Hematopoietic multipotent progenitor cell (in vitro differentiated cells): ENCODE results near the gene KERA. TPM values are rescaled to one million over a fixed set of nuclear protein-coding genes. Genes with fewer than 3 reads are reported as not detected.

ENCODE experiments used
- DNase-seq, 3 donors: peaks; one replicate each; pipeline ENCODE4 v3.0.0-alpha.2; 2011 to 2015; ENCODE audit warnings: low read depth in 2 of 3, low spot score in 2 of 3
- total RNA-seq: library from RNA; depleted of rRNA; stranded (reverse); fragments of >200 nt; gene quantifications from one replicate; pipeline ENCODE4 v1.2.3, GENCODE V29; 2012

Gene KERA
- total RNA-seq, 1 donor, result not detected

DNA sequence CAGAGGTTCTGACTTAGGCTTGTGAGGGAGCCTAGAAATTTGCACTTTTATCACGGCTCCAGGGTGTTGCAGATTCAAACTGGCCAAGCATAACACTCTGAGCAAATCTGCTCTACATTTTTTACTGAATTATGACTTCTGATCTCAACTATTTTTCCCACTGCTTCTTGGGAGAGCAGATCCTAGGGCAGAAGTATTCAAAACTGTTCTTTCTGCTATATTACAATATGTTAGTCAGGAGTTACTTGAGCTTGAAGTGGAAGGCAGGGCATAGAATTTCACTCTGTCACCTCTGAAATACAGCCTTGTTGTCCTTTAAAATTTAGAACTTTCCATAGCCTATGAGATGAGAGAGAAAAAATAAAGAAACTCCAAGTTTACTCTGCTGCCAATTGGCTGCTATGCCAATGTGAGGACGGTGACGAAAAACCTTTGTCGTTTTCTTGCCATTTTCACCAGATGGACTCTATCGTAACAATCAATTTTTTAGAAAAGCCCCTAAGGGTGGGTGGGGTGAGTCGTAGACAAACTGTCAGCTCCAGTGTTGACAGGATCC is 16.4 kb upstream of the KERA start:
- no peak for DNase-seq

DNA sequence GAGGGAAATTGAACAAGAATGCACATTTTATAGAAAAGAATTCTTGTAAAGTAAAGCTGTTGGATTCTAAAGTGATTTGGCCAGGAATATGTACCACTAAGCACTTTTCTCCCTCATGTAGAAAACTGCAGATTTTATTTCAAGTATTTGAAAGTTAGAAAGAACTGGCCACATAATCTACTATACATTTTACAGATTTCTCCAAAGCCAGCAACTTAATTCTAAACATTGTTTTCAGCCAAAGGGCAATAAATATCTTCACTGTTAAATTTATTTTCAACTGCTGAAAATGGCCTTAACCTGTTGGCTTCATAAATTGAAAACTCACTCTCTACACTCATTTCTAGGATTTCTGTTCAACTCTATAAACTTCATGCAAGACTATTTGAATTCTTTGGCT is 15.6 kb upstream of the KERA start:
- DNase-seq, result no peak

DNA sequence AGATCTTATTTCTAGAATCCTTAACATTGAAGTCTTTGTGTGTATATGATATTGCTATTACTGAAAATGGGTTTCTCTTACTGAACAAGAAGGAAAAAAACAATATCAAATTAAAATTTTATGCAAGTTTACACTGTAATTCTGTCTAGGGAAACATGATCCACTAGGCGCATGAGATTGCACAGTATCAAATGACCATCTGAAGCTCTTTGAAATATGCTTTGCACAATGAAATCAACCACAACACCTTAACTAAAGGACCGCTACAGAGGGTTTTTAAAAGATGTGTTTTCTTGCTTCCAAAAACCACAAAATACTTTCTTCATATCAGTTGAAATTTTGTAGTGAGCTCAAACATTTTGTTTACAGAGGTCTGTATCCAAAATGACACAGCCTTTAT is 15.1 kb upstream of the KERA start:
- no peak for DNase-seq

DNA sequence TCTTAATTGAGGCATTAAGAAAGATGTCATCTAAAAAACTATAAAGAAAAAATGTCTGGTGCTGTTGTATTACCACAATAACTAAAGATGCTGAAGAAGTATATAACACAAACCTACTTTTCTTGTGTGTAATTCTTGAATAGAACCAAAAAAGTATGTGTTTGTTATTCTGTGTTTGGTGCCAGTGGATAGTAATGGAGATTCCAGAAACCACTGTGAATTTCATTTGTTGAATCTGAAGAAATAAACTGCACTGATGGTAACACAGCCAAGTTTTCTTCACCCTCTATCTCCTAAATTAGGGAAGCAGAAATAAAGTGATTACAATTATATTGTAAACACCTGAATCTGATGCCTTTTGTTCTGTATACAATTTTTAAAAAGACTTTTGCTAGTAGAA is 13.1 kb upstream of the KERA start:
- no peak for DNase-seq

DNA sequence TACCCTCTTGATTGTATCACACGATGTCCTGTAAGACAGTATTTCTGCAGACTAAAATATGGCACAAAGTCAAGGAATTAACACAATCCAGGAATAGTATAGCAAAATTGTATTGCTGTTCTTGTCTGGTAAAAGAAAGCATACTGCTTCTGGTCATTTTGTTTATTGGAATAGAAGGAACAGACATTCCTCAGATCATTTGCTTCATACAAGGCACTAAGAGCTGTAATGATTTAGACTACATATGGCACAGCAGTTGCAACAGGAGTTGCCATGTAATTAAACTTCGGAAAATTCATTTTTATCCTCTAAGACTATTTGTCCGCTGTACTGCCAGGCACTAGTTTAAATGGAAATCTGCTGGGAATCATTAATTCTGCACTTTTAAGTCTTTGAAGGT is 7.6 kb upstream of the KERA start:
- no peak for DNase-seq

DNA sequence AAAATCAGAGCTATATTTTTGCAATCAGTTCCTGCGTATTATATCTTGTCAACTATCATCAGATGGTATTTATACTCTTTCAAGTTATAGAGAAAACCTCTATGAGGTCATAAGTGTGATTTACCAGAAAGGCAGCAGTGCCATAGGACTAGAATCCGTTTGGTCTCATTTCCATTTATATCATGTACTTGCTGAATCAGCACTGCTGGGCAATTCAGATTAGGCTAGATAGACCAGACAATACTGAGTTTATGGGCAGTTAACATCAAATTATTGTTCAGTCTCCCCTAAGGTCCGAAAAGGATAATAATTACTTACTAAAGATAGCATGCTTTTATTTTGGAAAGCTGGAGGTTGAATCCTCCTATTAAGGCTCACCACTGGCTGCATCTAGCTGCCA is 6.8 kb upstream of the KERA start:
- no peak for DNase-seq

DNA sequence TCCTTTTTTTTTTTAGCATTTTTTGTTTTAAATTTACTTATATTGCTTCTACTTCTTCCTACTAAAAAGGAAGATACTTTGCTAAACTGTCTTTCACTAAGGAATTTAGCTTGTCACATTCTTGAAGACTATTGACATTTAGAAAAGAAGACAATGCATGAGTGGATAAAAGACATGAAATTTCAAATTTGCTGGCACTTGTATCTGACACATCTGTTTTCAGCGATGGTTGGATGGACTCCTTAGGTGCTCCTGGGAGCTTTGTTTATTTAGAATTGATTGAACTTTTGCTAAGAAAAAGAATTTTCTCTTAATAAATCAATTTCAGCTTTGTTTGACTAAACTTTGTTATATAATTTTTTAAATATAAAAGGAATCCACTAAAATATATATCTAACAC is 3.3 kb upstream of the KERA start:
- DNase-seq, result no peak

DNA sequence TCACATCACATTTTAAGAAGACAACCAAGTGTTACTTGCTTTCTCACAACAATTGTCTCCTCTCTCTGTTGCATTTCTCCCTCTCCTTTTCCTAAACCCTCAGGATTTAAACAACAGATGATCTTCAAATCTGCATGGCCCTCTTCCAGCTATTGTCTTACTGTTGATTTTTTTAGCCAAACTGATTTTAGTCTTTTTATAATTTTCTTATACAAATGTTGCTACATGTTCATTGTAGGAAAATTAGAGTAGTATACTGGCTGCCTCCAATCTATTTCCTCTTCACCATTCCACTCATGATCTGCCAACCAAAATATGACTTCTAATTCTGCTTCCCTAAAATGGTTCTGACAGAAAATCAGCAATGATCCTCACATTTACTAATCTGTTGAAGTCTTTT is 1.4 kb upstream of the KERA start:
- DNase-seq, result no peak

DNA sequence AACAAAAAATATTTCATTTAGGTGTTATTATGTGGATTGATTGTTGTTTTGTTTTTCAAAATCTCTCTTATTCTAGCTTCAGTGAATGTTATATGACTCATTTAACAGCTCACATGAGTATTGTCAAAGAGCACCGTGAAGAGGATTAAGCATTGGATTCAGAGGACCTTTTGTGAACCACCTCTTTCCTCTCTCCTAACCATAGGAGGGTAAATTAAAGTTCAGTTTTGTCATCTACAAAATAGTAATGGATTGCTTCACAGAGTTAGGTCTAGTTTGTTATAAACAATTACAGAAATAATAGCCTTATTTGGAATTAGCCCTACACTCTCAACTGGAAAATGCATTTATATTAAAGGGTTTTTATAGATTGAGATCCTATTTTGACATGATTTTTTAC is 962 bp upstream of the KERA start:
- no peak for DNase-seq

DNA sequence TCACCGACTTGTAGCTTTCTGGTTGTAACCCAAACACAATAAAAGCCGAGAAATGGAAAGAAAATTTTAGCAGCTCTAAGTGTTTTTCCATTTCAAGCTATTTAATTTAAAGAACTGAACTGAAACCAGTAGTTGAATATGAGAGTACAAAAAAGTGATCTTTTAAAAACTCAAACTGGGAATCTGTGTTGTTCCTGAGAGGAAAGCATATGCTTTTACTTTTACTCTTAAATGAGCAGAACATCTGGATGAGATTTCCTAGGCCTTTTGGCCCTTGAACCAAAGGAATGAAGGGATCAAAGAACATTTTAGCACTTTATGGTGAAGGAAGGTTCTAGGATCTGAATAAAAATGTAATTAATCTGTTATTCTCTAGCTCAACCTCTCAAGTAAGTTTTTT is 1.3 kb downstream of the KERA start:
- no peak for DNase-seq

DNA sequence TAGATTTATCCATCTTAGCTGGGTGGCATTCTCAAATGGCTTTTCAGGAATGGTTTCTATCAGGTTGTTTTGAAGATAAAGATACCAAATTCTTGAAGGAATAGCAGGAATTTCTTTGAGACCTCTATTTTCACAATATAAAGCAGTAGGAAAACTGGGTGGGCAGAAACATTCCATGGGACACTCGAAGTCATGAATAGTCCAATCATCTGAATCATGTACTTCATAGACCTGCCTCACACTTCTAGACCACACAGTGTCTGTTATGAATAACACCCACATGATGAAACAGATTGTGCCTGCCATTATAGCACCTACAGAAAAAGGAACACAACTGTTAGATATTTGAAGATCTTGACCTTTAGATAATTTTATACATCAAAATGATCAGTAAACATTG is 1.8 kb downstream of the KERA start:
- DNase-seq, result no peak

DNA sequence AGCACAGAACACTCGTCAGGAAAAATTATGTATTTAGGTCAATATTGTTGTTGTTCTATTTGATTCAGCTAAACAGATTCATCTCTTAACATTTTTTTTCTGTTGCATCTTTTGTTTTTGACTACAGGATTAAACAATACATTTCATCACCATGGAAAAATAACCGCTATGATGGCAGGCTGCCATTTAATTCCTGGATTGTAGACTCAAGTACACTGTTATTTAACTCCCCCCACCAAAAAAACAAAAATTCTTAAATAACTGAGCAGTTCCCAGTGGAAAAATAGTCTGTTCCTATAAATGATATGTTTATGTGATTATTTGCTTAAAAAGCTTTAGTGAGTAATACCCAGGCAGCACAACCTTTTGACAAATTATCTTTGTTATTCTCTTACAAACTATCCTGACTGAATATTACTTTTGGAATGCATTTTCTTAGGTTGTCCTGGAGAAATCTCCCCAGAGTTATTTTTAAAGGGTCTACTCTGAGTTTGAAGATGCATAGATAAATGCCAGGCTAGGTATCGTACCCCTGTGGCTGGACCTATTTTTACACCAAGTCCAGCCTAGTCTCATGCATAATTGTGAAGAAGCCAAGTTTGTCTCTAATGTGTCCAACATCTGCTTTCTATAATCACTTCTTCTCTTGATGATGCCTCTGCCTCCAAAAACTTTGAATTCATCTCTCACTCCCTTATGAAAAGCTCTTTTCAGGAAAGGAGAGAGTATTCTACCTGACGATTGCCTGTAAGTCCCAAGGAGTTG is 3.7 kb downstream of the KERA start:
- peak in 2 of 3 donors; percentile 24 to 75 for DNase-seq

DNA sequence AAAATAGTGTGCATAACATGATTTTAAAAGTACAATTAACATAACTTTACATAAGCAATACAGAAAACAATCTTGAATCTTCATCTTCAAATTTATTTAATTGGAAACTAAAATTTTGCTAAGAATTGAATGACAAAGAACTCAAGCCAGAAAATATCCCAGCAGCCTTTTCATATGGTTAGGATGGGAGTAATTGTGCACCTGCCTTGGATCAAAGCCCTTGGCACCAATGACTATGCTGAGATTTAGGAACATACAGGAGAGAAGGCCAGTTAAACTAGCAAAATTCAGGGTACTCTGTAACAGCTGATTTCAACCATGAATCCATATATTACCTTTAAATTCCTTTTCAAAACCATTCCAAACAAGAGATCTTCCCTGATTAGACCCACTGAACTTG is 5.8 kb downstream of the KERA start:
- no peak for DNase-seq

DNA sequence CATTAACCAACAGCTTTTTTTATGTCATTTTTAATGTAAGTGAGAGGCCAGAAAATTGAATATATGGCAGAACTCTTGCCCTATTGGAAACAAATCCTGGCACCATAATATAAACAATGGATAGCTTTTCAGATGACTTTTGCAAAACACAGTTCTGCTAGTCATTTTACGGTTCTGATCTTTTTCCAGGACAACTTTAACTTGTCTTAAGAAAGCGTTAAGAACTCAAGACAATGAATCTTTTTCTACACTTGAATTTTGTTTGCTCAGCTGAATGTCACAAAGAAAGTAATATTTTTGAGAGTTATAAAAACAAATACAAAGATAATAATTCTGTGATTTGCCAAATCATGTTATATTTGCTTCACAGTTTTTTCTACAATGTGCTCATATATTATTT is 13.2 kb downstream of the KERA start:
- no peak for DNase-seq

DNA sequence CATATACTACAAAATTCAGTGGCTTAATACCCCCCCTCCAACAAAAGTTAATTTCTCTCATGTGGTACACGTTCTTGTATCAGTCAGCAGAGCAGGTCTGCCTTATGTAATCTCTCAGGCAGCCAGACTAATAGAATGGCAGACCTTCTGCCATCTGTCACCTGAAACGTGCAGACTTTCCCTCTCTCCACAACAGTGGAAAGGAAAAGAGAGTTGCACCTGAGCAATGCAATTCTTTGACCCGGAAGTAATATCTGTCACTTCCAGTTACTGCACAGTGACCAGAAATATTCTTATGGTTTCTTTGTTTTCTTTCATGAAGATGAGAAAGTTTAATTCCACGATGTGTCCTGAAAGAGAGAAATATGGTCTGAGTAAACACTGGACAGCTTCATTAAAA is 14.4 kb downstream of the KERA start:
- no peak for DNase-seq

DNA sequence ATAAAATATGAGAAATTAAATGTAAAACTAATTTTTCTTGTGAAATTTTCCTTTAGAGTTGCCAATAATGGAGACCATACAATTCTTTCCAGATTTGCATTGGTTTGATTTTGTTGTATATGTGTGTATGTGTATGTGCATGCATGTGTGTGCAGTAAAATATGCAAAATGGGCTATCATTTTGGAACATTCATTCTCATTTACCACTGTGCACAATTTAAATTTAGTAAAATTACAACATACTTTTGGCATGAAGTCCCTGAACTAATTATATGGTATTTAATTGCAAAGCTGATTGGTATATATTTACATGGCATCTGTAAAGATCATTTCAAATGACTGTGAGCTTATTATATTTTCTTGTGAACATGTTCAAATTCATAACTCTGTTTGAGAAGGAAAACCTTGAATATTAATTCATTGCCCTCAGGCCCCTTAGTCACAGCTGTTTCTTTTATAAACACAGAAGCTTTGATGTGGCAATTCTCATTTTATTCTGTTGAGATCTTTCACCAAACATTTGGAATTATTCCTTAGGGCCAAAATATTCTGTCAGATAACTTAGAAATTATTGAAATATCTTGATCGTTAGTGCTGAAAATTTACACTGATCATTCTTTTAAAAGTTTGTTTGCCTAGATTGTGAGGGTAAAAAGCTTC is 17.6 kb downstream of the KERA start:
- no peak for DNase-seq

DNA sequence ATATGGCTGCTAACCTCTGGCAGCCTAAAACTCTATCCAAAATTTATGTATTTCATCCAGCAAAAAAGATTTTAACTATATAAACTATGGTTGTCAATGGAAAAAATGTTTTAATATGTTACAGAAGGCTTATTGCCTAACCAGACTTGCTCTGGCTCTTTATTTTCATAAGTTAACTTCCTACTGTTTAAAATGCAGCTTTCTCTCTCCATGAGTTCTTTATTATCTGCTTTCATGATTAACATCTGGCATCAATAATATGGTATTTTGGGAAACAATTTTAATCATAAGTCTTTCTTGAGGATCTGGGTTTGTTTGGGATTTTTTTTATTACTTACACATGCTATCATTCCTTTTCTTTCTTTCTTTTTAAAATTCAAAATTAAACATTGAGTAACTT is 20.5 kb downstream of the KERA start:
- DNase-seq, result no peak

DNA sequence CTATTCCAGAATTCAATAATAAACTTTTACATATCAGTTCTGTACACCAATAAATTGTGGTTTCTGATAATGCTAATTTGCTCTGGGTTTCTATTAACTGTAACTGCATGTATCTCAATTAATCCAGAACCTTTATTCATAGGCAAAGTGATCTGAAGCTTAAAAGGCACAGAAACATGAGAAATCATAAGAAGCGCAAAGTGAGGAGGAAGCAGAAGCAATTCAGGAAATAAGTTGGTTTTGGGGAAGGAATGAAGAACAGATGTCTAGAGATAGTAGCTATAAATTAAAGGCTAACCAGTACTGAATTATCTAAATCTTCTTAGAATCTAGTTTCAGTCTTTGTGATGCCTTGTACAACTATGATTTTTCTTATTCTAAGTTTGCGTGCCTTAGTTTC is 24.6 kb downstream of the KERA start:
- peak in 2 of 3 donors; percentile 48 to 81 for DNase-seq

DNA sequence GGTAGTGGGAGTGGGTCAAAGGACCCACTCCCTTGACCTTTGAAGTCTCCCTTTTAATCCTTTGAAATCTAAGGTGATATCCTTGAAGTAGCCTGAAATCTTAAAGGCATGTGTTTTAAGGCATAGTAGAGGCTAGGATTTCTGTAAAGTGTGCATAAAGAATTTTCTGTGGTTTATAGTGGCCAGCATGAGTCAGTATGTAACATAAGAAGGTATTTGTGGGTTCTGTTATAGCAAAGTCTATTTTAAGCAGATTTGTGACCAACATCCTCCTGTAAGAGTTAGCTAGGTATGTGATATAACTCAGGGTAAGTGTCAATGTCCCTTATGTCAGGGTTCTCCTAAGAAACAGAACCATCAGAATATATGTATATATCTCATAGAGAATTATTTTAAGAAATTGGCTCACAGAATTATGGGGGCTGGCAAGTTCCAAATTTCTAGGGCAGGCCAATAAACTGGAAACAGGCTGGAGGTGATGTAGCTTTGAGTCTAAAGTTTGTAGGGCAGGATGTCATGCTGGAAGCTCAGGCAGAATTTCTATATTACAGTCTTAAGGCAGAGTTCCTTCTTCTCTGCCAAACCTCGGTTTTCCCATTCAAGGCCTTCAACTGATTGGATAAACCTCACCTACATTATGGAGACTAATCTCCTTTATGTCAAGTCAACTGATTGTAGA is 34.4 kb downstream of the KERA start:
- peak in 1 of 3 donors; percentile 31 for DNase-seq

DNA sequence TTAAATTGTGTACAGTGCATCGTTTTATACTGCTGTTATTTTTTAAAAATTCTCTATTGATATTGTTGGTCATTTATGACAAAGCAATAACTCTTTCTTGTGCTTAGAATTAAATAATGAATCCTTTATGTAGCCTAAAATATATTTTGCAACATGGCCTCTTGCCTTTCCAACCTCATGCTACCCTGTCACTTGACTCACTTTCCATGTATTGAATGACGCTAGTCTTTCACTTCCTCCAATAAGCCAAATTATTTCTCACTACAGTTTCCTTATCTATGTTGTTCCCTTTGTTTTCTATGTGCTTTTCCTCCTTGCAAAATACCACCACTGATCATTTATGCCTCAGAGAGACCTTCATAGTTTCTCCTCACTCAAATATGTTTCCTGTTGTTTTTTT is 36.7 kb downstream of the KERA start:
- DNase-seq, result no peak

DNA sequence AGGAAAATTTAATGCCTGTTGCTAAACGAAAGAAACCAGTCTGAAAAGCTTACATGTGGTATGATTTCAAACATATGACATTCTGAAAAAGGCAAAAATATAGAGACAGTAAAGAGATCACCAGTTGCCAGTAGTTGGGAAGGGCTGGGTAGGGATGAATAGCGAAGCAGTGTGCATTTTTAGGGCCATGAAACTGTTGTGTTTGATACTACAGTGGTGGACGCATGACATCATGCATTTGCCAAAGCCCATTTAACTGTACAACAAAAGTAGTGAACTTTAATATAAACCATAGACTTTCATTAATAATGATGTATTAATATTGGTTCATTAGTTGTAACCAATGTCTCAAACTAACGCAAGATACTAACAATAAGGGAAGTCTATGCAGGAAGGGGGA is 38.4 kb downstream of the KERA start:
- no peak for DNase-seq
